Motor neuron (in vitro differentiated cells): ENCODE measurements around the gene SIL1. TPM values are rescaled to one million over a fixed set of nuclear protein-coding genes. Genes with fewer than 3 reads are reported as not detected.
"Not testable (repeated sequence)": the region's sequence is repeated elsewhere in the genome, so short reads cannot be mapped to it uniquely, and the experiment has no call there.

Experiments
- ATAC-seq, 8 experiments: fragments of 200-7000 bp; cut with Tn5 transposase; replicated peaks in 6 of 8; 2 replicates each; pipeline ENCODE4 v1.8.0; 2021; ENCODE audit warnings: mild to moderate bottlenecking in 8 of 8, moderate library complexity in 8 of 8
- H3K27ac ChIP-seq, 2 donors: fragments of 250-450 bp; sonication (Bioruptor Pico); 2 replicates each; pipeline ENCODE4 v1.9.0; 2021; ENCODE audit warnings: antibody characterized with exemption in 2 of 2, mild to moderate bottlenecking in 2 of 2, moderate library complexity in 1 of 2
- H3K4me1 ChIP-seq, 2 donors: fragments of 250-450 bp; sonication (Bioruptor Pico); replicated peaks in 1 of 2; 2 replicates each; pipeline ENCODE4 v1.6.1; 2021; ENCODE audit warnings: antibody characterized with exemption in 2 of 2, mild to moderate bottlenecking in 2 of 2, moderate library complexity in 1 of 2
- H3K4me3 ChIP-seq, 5 donors: fragments of 250-450 bp; sonication (Bioruptor Pico); 2 replicates each; pipeline ENCODE4 v1.9.0; 2021; ENCODE audit warnings: antibody characterized with exemption in 5 of 5, mild to moderate bottlenecking in 5 of 5, moderate library complexity in 4 of 5
- WGBS, 10 experiments: fragments of 450-650 bp; shearing (Covaris generic); methylation state at CpG; one replicate each; pipeline ENCODE4 v1.0.0; 2022; 5-methylcytosine and 5-hydroxymethylcytosine counted together
- in situ Hi-C, 9 experiments: fragments of 400-800 bp; cut with MboI; loops; one replicate each; pipeline ENCODE4 v1.15.0; 2021; ENCODE audit warnings: low sequenced_read_pairs in 9 of 9, low pct_unique_long_range_greater_than_20kb in 2 of 9; ENCODE audit not compliant: unreplicated experiment in 9 of 9
- total RNA-seq, 8 experiments: library from RNA; unstranded; fragments of 300-600 nt; gene quantifications; 2 replicates each; pipeline versions ENCODE4 v1.2.3 to v1.2.4, GENCODE V29; 2022

The SIL1 gene
- total RNA-seq, 8 experiments from 2014 or later: 16.4 to 196 (median 54.6) TPM

DNA sequence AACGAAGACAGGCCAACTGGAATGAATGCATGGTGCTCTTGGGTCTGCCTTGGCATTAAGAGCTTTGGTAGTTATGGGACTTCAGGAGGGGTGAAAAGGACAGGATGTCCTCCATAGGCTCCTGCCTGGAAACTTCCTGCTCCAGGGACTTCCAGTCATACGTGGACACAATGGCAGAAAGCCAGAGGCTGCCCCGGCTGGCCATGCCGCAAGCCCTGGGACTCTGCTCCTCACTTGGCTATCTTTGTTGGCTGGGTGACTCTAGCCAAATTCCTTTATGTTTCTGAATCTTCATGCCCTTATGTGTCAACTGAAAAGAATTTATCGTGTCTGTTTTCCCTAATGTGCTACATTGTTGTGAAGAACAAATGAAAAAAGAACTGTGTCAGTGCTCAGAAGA lies 136.9 kb downstream of the SIL1 start:
- ATAC-seq: peak in 3 of 8 experiments; percentile 23 to 77 (median 45)
- peak overlapping the region in 1 of 2 donors; percentile 72 for H3K27ac ChIP-seq
- WGBS, 10 experiments: 12 to 100% (median 67%) methylated on average over 1 to 4 of the region's 5 CpGs

DNA sequence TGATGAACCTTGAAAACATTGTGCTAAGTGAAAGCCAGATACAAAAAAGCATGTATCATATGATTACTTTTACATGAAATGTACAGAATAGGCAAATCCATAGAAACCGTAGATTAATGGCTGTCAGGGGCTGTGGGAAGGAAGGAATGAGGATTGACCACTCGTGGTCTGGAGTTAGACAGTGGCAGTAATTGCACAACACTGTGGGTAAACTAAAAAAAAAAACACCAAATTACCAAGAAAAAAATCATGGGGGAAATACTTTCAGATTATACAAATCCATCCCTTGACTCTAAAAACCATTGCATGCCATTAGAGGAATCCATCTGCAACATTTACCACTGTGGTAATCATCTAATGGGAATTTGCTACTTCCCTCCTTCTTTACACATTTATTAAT lies 140.0 kb downstream of the SIL1 start:
- H3K4me3 ChIP-seq: no peak overlapping the region
- WGBS, 10 experiments: 42 to 100% (median 90%) methylated on average over 1 to 2 of the region's 2 CpGs; no CpG with 5 or more reads in 3 of the 10 experiments
- no peak for ATAC-seq
- in situ Hi-C loops: no loop called here
- H3K27ac ChIP-seq: no peak overlapping the region
- peaks cover 23 to 24% of the 10 kb centered on the region in 2 donors for H3K4me1 ChIP-seq

More for the DNA sequence above, 136.9 kb downstream of the SIL1 start:
- in situ Hi-C loops: no loop called here
- Histone ChIP-seq H3K4me3 (no peak overlapping the region), H3K4me1 (peaks cover 23 to 24% of the 10 kb centered on the region in 2 donors)

DNA sequence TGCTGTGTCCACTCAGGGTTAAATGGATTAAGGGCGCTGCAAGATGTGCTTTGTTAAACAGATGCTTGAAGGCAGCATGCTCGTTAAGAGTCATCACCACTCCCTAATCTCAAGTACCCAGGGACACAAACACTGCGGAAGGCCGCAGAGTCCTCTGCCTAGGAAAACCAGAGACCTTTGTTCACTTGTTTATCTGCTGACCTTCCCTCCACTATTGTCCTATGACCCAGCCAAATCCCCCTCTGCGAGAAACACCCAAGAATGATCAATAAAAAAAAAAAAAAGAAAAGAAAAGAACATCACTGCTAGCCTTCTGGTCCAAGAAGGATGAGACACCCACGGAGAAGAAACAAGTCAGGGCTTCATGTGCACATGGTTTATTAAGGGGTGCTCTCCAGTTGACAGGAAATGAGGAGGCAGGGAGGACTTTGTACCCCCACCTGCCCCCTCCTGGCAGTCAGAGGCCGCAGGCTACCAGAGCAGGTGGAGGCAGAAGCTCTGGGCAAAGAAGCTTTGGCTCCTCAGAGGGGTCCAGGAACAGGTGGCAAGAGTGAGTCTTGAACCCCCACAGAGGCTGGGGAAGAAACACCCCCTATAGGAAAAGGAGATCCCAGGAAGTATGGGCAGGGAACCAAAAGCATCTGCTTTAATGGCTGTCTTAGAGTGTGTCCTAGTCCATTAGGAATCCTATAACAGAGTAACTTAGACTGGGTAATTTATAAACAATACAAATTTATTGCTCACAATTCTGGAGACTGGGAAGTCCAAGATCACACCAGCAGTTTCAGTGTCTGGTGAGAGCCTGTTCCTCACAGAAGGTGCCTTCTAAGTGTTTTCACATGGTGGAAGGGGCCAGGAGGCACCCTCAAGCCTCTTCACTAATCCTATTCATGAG lies 140.9 kb downstream of the SIL1 start:
- ATAC-seq, H3K27ac ChIP-seq, in situ Hi-C loops, H3K4me3 ChIP-seq: not testable (repeated sequence)
- H3K4me1 ChIP-seq: peaks cover 16 to 18% of the 10 kb centered on the region in 2 donors
- 79 to 95% (median 90%) methylated on average over 2 to 3 of the region's 7 CpGs; no CpG with 5 or more reads in 7 of the 10 experiments for WGBS, 10 experiments

DNA sequence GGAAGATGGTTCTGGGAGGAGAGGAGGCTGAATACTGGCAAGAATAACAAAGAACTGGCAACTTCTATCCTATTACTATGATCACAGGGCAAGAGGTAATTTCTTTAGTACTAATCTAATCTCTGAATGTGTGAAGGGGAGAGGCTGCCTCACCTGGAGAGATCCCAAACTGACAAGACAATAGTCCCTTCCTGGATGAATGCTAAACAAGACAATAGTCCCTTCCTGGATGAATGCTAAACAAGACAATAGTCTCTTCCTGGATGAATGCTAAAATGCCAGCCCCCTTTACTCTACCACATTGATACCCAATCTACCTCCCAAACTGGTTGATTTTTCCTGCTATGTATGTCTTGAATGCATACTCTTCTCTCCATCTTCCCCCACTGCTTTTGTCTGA lies 145.2 kb downstream of the SIL1 start:
- H3K27ac ChIP-seq: no peak overlapping the region
- H3K4me1 ChIP-seq: peaks cover 3 to 6% of the 10 kb centered on the region in 2 donors
- ATAC-seq: no peak
- in situ Hi-C loops: no loop called here
- H3K4me3 ChIP-seq: no peak overlapping the region

DNA sequence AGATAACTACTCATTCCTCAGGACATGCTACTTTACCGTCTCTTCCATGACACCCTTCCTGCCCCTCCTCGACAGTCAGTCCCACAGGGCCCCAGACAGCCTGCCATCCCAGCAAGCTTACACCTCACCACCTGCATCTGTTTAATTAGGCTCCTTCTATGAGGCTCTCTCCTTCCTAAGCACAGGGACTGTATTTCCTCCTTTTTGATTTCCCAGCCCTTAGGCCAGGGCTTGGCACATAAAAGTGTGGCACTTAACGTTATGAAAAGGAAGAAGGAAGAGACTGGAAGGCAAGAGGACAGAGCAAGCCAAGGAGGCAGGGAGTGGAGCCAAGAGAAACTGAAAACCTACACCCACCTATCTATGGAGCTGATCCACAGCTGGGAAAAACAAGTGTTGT lies 146.8 kb downstream of the SIL1 start:
- ATAC-seq: no peak
- in situ Hi-C loops: no loop called here
- Histone ChIP-seq H3K27ac (no peak overlapping the region), H3K4me1 (peaks cover 3 to 6% of the 10 kb centered on the region in 2 donors), H3K4me3 (no peak overlapping the region)
- WGBS, 10 experiments: 17 to 96% (median 76%) methylated on average over 1 to 3 of the region's 3 CpGs; no CpG with 5 or more reads in 3 of the 10 experiments

DNA sequence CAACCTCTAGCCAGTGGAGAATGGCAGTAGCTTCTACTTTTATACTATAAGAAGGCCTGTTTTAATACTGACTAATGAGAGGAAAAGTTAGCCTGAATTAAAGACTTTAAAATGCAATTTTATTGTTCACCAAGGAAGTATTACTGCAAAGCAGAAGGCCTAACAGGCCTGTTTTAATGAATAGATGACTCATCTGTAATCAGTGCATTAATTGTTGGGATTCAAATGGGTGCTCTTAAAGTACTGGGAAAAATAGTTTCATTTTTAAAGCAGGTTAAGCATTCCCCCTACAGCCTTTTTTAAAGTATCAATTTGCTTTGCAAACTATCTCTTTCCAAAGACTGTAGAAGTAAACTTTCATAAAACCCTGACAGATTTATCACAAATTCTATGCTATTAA lies 147.7 kb downstream of the SIL1 start:
- H3K4me3 ChIP-seq: no peak overlapping the region

DNA sequence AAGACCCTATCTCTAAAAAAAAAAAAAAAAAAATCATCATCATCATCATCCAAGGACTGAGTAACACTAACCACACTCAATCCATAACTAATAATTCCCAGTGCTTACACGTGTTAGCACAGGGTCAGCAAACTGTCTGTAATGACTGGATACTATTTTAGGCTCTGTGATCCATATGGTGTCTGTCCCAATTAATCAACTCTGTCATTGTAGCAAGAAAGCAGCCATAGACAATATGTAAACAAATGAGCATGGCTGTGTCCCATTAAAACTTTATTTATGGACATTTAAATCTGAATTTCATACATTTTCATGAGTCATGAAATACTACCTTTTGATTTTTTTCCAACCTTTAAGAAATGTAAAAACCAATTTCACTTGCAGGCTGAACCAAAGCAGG lies 148.4 kb downstream of the SIL1 start:
- Histone ChIP-seq H3K4me1 (peaks cover 3 to 6% of the 10 kb centered on the region in 2 donors), H3K4me3 (no peak overlapping the region), H3K27ac (no peak overlapping the region)
- ATAC-seq: peak in 7 of 8 experiments; percentile 53 to 85 (median 57)
- 17 to 75% (median 38%) methylated on average over 1 of the region's 1 CpG; no CpG with 5 or more reads in 7 of the 10 experiments for WGBS, 10 experiments
- in situ Hi-C loops: no loop called here

More for the DNA sequence above, 147.7 kb downstream of the SIL1 start:
- no peak overlapping the region for H3K27ac ChIP-seq
- H3K4me1 ChIP-seq: peaks cover 3 to 6% of the 10 kb centered on the region in 2 donors
- in situ Hi-C loops: no loop called here
- peak in 1 of 8 experiments; percentile 7 for ATAC-seq

DNA sequence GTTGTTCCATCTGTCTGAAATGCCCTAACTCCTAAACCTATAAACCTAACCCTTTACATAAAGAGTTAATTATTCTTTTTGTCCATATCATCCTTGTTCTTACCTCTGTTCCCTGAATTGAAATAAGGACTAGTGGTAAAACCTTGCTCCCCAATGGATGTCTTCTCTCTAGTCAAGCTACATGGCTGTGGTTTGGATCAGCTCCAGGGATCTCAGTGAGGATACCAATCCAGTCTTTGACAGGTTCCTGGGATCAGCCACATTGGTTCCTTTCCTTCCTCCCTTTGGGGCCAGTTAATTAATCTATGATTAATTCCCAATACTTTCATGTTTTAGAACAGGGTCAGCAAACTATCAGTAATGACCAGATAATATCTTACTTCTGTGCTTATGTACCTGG lies 151.6 kb downstream of the SIL1 start:
- no peak overlapping the region for H3K4me3 ChIP-seq
- in situ Hi-C loops: no loop called here
- H3K27ac ChIP-seq: no peak overlapping the region
- H3K4me1 ChIP-seq: peaks cover 3 to 6% of the 10 kb centered on the region in 2 donors
- no peak for ATAC-seq

DNA sequence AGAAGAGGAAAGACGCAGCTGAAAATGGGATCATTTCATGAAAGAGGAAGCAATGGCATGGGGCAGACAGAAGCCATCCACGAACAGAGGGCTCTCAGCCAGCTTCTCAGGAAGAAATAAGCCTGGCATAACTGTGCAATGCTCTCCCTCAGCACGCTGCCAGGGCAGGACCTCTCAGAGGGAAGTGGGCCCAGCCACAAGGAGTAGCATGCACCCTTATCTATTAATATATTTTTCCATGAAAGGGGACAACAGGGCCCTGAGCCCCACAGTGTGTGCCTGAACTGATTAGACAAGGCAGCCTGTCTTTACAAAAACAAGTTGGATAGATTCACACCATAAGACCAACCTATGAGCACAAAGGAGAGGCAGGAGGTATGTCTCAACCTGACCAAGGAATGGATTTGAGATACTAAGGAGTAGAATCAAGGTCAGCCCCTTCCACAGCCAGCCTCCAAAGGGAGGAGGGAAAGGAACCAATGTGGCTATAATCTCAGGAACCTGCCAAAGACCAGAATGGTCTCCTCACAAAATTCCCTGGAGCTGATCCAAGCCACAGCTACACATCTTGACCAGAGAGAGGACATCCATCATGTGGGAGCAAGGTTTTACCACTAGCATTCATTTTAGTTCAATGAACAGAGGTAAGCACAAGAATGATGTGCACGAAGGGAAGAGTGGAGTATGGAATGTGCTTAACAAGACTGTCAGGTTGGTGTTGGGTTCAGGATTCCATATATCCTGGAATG lies 154.8 kb downstream of the SIL1 start:
- H3K4me3 ChIP-seq: no peak overlapping the region
- H3K27ac ChIP-seq: no peak overlapping the region
- no peaks in the 10 kb centered on the region for H3K4me1 ChIP-seq
- in situ Hi-C loops: no loop called here
- 57 to 100% (median 89%) methylated on average over 1 to 3 of the region's 4 CpGs; no CpG with 5 or more reads in 3 of the 10 experiments for WGBS, 10 experiments
- ATAC-seq: no peak

DNA sequence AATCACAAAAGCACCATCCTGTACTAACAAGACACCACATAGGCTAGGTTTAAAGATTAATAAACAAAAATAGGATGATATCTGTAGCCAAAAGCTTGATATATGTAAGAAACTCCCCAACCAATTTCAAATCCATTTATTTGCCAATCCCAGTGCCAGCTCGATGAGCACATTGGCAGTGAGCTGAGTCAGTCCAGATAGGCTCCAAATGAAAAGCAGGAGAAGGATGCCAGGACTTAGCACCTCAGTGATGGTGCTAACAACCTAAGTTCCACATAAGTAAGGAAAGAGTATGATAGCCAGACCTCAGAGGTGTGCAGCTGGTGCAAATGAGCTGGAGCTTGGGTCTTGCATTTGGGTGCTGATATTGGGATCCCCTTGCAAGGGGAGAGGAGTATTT lies 158.1 kb downstream of the SIL1 start:
- H3K4me3 ChIP-seq: no peak overlapping the region
- 100% methylated on average over 1 of the region's 1 CpG; no CpG with 5 or more reads in 5 of the 10 experiments for WGBS, 10 experiments
- ATAC-seq: no peak
- H3K27ac ChIP-seq: no peak overlapping the region
- no peaks in the 10 kb centered on the region for H3K4me1 ChIP-seq
- in situ Hi-C loops: no loop called here

DNA sequence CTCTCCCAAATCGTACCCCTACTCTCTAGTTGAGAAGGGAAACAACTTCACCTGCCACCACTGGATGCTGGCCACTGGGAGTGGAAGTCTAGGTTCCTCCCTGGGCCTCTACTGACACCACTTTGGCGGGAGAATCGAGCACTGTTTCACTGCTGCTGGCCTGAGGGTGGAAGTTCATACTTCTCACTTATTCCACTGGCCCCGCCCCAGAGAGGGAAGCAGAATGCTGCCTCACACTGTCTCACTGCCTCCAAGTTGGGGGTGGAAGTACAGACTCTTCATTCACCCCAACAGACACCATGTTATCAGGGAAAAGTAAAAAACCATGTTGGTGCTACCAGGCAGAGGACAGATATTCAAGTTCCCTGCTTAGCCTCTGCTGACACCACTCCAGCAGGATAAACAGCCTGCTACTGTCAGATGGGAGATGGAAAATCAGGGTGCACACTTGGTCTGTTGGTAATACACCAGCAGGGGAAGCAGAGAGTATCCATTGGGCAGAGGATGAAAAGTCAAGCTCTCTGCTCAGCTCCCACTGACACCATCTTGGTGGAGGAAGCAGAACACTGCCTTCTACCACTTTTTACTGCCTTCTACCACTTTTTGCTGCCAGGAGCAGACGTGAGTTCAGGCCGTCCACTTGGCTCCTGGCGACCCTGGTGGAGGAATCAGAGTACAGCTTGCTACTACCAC lies 159.4 kb downstream of the SIL1 start:
- Histone ChIP-seq H3K27ac (no peak overlapping the region), H3K4me1 (no peaks in the 10 kb centered on the region), H3K4me3 (no peak overlapping the region)
- in situ Hi-C loops: no loop called here
- ATAC-seq: peak in 3 of 8 experiments; percentile 40 to 80 (median 77)
- WGBS, 10 experiments: 50 to 100% (median 76%) methylated on average over 1 to 5 of the region's 7 CpGs; no CpG with 5 or more reads in 2 of the 10 experiments

DNA sequence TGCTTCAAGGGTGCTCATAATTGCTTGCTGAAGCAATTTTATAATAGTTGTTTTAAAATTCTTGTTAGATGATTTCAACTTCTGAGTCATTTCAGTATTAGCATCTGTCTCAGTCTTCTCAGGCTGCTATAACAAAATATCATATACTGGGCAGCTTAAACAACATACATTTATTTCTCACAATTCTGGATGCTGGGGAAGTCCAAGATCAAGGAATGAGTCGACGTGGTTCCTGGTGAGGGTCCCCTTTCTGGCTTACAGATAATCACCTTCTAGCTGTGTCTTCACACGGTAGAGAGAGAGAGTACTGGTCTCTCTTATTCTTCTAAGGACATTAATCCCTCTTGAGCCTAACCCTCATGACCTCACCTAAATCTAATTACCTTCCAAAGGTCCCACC lies 160.4 kb downstream of the SIL1 start:
- no peak for ATAC-seq

DNA sequence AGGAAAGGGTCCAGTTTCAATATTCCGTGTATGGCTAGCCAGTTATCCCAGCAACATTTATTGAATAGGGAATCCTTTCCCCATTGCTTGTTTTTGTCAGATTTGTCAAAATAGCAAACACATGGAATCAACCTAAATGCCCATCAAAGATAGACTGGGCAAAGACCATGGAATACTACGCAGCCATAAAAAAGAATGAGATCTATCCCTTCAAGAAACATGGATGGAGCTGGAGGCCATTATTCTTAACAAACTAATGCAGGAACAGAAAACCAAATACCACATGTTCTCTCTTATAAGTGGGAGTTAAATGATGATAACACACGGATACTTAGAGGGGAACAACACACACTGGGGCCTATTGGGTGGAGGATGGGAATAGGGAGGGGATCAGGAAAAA lies 161.8 kb downstream of the SIL1 start:
- H3K4me3 ChIP-seq, H3K4me1 ChIP-seq, ATAC-seq, H3K27ac ChIP-seq, in situ Hi-C loops: not testable (repeated sequence)
- 77 to 100% (median 100%) methylated on average over 2 to 3 of the region's 3 CpGs; no CpG with 5 or more reads in 1 of the 10 experiments for WGBS, 10 experiments

More for the DNA sequence above, 160.4 kb downstream of the SIL1 start:
- Histone ChIP-seq H3K4me1 (no peaks in the 10 kb centered on the region), H3K4me3 (no peak overlapping the region), H3K27ac (no peak overlapping the region)
- in situ Hi-C loops: no loop called here
- WGBS, 10 experiments: 20 to 100% (median 96%) methylated on average over 1 to 3 of the region's 3 CpGs; no CpG with 5 or more reads in 1 of the 10 experiments
